GOT3 (cell line): ENCODE data around the gene ZNF343.
"Not testable (repeated sequence)": the region's sequence is repeated elsewhere in the genome, so short reads cannot be mapped to it uniquely, and the experiment has no call there.

Experiments used
- DNase-seq: peaks from one replicate; lab custom pipeline; 2025; ENCODE audit warnings: mixed read lengths; lab: John Stamatoyannopoulos, UW

The ZNF343 gene

GRCh38 chr20:2521369-2522305 lies 12.9 kb upstream of the ZNF343 start:
- no peak for DNase-seq

- DNase-seq = no peak
These were observed 11.9 kb upstream of the ZNF343 start for GRCh38 chr20:2520617-2521016.

GRCh38 chr20:2519115-2519809 lies 10.5 kb upstream of the ZNF343 start:
- DNase-seq = no peak

- no peak for DNase-seq
These were observed 9.8 kb upstream of the ZNF343 start for GRCh38 chr20:2518558-2518957.

GRCh38 chr20:2518096-2518495 lies 9.4 kb upstream of the ZNF343 start:
- DNase-seq = no peak

- no peak for DNase-seq
These were observed 7.7 kb upstream of the ZNF343 start for GRCh38 chr20:2516399-2516798.

GRCh38 chr20:2515203-2515602 lies 6.5 kb upstream of the ZNF343 start:
- DNase-seq = no peak

GRCh38 chr20:2509794-2510193 lies 1.1 kb upstream of the ZNF343 start:
- DNase-seq = no peak

- DNase-seq = no peak
These were observed 710 bp upstream of the ZNF343 start for GRCh38 chr20:2509468-2509781.

GRCh38 chr20:2507875-2508630 lies 662 bp downstream of the ZNF343 start:
- DNase-seq = no peak

GRCh38 chr20:2507464-2507863 lies 1.3 kb downstream of the ZNF343 start:
- no peak for DNase-seq

- not testable (repeated sequence) for DNase-seq
These were observed 2.3 kb downstream of the ZNF343 start for GRCh38 chr20:2506426-2506825.

GRCh38 chr20:2504803-2505202 lies 3.9 kb downstream of the ZNF343 start:
- DNase-seq = not testable (repeated sequence)

GRCh38 chr20:2502808-2503384 lies 5.8 kb downstream of the ZNF343 start:
- DNase-seq = not testable (repeated sequence)

GRCh38 chr20:2485661-2486060 lies 23.1 kb downstream of the ZNF343 start:
- no peak for DNase-seq

- DNase-seq = no peak
These were observed 23.6 kb downstream of the ZNF343 start for GRCh38 chr20:2485080-2485479.

GRCh38 chr20:2483504-2483903 lies 25.2 kb downstream of the ZNF343 start:
- DNase-seq = no peak

- no peak for DNase-seq
These were observed 28.3 kb downstream of the ZNF343 start for GRCh38 chr20:2480381-2480780.

- DNase-seq = no peak
These were observed 31.7 kb downstream of the ZNF343 start for GRCh38 chr20:2476742-2477615.

GRCh38 chr20:2475850-2476741 lies 32.6 kb downstream of the ZNF343 start:
- DNase-seq = no peak
